ENCODE measurements around the gene ESYT2. TPM values are rescaled to one million over a fixed set of nuclear protein-coding genes. Genes with fewer than 3 reads are reported as not detected.
A peak's percentile ranks its signal among the peaks of the same experiment; 100 is the strongest.
"Not testable (repeated sequence)": the region's sequence is repeated elsewhere in the genome, so short reads cannot be mapped to it uniquely, and the experiment has no call there.

The ESYT2 gene
- total and polyA plus RNA-seq, 2 donors (not counting 1 experiment from before 2014, with no cell fraction given), result 66.0 to 93.0 TPM

DNA sequence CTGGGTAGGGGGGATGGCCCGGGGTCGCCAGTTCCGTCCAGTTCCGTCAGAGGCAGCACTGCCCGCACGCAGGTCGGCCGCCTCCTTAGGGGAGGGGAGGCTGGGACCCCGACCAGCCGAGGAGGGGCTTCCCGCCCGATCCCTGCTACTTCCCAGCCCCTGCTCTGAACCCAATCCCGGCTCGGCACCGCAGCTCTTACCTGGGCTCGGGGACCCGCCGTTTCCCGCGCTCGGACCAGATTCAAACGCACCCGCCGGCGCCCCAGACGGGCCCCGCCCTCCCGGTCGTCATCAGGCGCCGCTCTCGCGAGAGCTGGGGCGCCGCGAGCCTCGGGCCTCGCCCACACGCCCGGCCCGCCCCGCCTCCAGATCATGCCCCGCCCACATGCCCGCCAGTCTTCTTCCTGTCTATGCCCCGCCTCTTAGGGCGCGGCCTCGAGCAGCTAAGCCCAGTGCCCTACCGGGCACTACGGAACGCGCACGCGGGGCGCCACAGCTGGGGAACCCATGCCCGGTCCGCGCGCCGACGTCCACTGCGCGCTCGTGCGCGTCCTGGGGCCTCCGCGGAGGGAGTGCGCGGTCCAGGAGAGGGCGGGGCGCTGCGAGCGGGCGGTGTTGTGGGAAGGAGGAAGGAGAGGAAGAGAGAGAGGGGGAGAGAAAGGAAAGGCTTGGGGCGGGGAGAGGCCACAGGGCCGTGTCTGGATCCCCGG, 124.6 kb downstream of the ESYT2 start, which contains the start of gene NCAPG2:
Gene NCAPG2, minus strand, starts transcription at position 281 of the 710 bp plus-strand sequence. CDS start 2,905 bp downstream, outside the sequence.
- Histone ChIP-seq H3K27me3 (ENCODE audit: control insufficient read depth, insufficient read depth, low read length) (no peaks in the 10 kb centered on the region), H3K27ac (ENCODE audit: insufficient read depth, low read length) (peak within 1 kb of the TSS; percentile 88), H3K9me3 (ENCODE audit: control insufficient read depth, insufficient read depth, low read depth, low read length) (no peaks in the 10 kb centered on the region), H3K4me2 (ENCODE audit: extremely low read depth, insufficient read depth, low read length) (peak within 1 kb of the TSS; percentile 92), H3K9ac (ENCODE audit: insufficient read depth, low read length) (peak within 1 kb of the TSS; percentile 88), H3K4me3 (replicated peaks in 1 of 4; ENCODE audit: control extremely low read depth in 1 of 4, insufficient read depth in 1 of 4, low read depth in 3 of 4, low read length in 4 of 4) (peak within 1 kb of the TSS; percentile 79 to 90 (median 81)), H4K20me1 (ENCODE audit: control insufficient read depth, extremely low read depth, insufficient read depth, low read length) (no peaks in the 10 kb centered on the region), H3K4me1 (ENCODE audit: control insufficient read depth, extremely low read depth, insufficient read depth, low read length) (peaks cover 5% of the 10 kb centered on the region), H3K79me2 (ENCODE audit: control insufficient read depth, insufficient read depth, low read length) (peaks cover 47% of the 10 kb centered on the region), H2AFZ (ENCODE audit: low read length) (peak within 1 kb of the TSS; percentile 83), H3K36me3 (ENCODE audit: control insufficient read depth, insufficient read depth, low read length) (no peaks in the 10 kb centered on the region)
- TF ChIP-seq EZH2 (IDR thresholded peaks at IDR 0.05; ENCODE audit: low read length, missing control alignments) (no peak), CTCF (conservative IDR thresholded peaks at IDR 0.05 in 1 of 2, IDR thresholded peaks at IDR 0.05 in 1 of 2; ENCODE audit: low read depth in 1 of 2, low read length in 2 of 2) (no peak)
- peak; percentile 96 to 98 for DNase-seq (ENCODE audit: low read depth in 2 of 2)

DNA sequence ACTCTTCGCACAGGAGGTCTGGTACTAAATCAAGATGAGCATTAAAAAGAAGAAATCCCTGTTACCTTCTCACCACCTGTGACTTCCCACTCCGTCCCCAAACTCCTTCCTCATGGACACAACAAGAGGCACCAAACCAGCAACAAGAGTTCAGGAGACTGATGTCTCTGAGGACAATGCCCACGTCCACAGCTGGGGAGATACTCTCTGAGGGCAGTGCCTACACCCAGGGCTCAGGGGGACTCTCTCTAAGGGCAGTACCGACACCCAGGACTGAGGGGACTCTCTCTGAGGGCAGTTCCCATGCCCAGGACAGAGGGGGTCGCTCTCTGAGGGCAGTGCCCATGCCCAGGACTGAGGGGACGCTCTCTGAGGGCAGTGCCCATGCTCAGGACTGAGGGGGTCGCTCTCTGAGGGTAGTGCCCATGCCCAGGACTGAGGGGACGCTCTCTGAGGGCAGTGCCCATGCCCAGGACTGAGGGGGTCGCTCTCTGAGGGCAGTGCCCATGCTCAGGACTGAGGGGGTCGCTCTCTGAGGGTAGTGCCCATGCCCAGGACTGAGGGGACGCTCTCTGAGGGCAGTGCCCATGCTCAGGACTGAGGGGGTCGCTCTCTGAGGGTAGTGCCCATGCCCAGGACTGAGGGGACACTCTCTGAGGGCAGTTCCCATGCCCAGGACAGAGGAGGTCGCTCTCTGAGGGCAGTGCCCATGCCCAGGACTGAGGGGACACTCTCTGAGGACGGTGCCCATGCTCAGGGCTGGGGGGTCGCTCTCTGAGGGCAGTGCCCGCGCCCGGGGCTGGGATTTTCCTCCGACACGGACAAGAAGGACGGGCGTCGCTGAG, 125.4 kb downstream of the ESYT2 start:
- H3K4me1 ChIP-seq (ENCODE audit: control insufficient read depth, extremely low read depth, insufficient read depth, low read length); H3K27me3 ChIP-seq (ENCODE audit: control insufficient read depth, insufficient read depth, low read length); H3K36me3 ChIP-seq (ENCODE audit: control insufficient read depth, insufficient read depth, low read length); H4K20me1 ChIP-seq (ENCODE audit: control insufficient read depth, extremely low read depth, insufficient read depth, low read length); DNase-seq (ENCODE audit: low read depth in 2 of 2); H3K9me3 ChIP-seq (ENCODE audit: control insufficient read depth, insufficient read depth, low read depth, low read length): not testable (repeated sequence)
- peak overlapping the region; percentile 92 for H3K4me2 ChIP-seq (ENCODE audit: extremely low read depth, insufficient read depth, low read length)
- peak overlapping the region; percentile 61 to 90 (median 77) for H3K4me3 ChIP-seq (replicated peaks in 1 of 4; ENCODE audit: control extremely low read depth in 1 of 4, insufficient read depth in 1 of 4, low read depth in 3 of 4, low read length in 4 of 4)
- peak overlapping the region; percentile 83 for H2AFZ ChIP-seq (ENCODE audit: low read length)
- H3K79me2 ChIP-seq (ENCODE audit: control insufficient read depth, insufficient read depth, low read length), result peaks cover 54% of the 10 kb centered on the region
- peak overlapping the region; percentile 88 for H3K9ac ChIP-seq (ENCODE audit: insufficient read depth, low read length)
- peak overlapping the region; percentile 88 for H3K27ac ChIP-seq (ENCODE audit: insufficient read depth, low read length)

GRCh38 chr7:158702944-158703343, 126.4 kb downstream of the ESYT2 start:
- peak overlapping the region in 3 of 4 experiments; percentile 0 to 90 (median 75) for H3K4me3 ChIP-seq (replicated peaks in 1 of 4; ENCODE audit: control extremely low read depth in 1 of 4, insufficient read depth in 1 of 4, low read depth in 3 of 4, low read length in 4 of 4)
- peaks cover 62% of the 10 kb centered on the region for H3K79me2 ChIP-seq (ENCODE audit: control insufficient read depth, insufficient read depth, low read length)
- TF ChIP-seq CTCF (conservative IDR thresholded peaks at IDR 0.05 in 1 of 2, IDR thresholded peaks at IDR 0.05 in 1 of 2; ENCODE audit: low read depth in 1 of 2, low read length in 2 of 2) (no peak), EZH2 (IDR thresholded peaks at IDR 0.05; ENCODE audit: low read length, missing control alignments) (no peak)
- H3K4me1 ChIP-seq (ENCODE audit: control insufficient read depth, extremely low read depth, insufficient read depth, low read length), result peaks cover 5% of the 10 kb centered on the region
- H3K4me2 ChIP-seq (ENCODE audit: extremely low read depth, insufficient read depth, low read length), result peak overlapping the region; percentile 92
- no peaks in the 10 kb centered on the region for H3K27me3 ChIP-seq (ENCODE audit: control insufficient read depth, insufficient read depth, low read length)
- H3K27ac ChIP-seq (ENCODE audit: insufficient read depth, low read length), result no peak overlapping the region
- no peak overlapping the region for H2AFZ ChIP-seq (ENCODE audit: low read length)
- no peak overlapping the region for H3K9ac ChIP-seq (ENCODE audit: insufficient read depth, low read length)
- H4K20me1 ChIP-seq (ENCODE audit: control insufficient read depth, extremely low read depth, insufficient read depth, low read length), result no peaks in the 10 kb centered on the region
- no peaks in the 10 kb centered on the region for H3K9me3 ChIP-seq (ENCODE audit: control insufficient read depth, insufficient read depth, low read depth, low read length)
- no peaks in the 10 kb centered on the region for H3K36me3 ChIP-seq (ENCODE audit: control insufficient read depth, insufficient read depth, low read length)
- DNase-seq (ENCODE audit: low read depth in 2 of 2), result no peak

All from fibroblast of lung (primary cell).